ENCODE results near the gene LMO1. TPM values are rescaled to one million over a fixed set of nuclear protein-coding genes. Genes with fewer than 3 reads are reported as not detected.
A peak's percentile ranks its signal among the peaks of the same experiment; 100 is the strongest.

LMO1 gene
- total RNA-seq, 2 donors from 2014 or later = not detected

GRCh38 chr11:8261921-8262551, 1.6 kb downstream of the LMO1 start:
- DNase-seq (ENCODE audit: low spot score) = no peak
- H3K27me3 ChIP-seq = no peaks in the 10 kb centered on the region
- H3K4me1 ChIP-seq = peaks cover 0 to 18% of the 10 kb centered on the region in 2 donors
- peak overlapping the region; percentile 33 to 55 for H3K4me3 ChIP-seq
- H3K27ac ChIP-seq = no peak overlapping the region
- no peaks in the 10 kb centered on the region for H3K36me3 ChIP-seq
- no peaks in the 10 kb centered on the region for H3K9me3 ChIP-seq
- TF ChIP-seq CTCF (IDR thresholded peaks at IDR 0.05) = no peak

GRCh38 chr11:8261291-8261690, 2.4 kb downstream of the LMO1 start:
- Histone ChIP-seq H3K4me1 (peaks cover 0 to 18% of the 10 kb centered on the region in 2 donors), H3K4me3 (no peak overlapping the region), H3K27me3 (no peaks in the 10 kb centered on the region), H3K36me3 (no peaks in the 10 kb centered on the region), H3K9me3 (no peaks in the 10 kb centered on the region), H3K27ac (no peak overlapping the region)
- no peak for TF ChIP-seq CTCF (IDR thresholded peaks at IDR 0.05)
- no peak for DNase-seq (ENCODE audit: low spot score)

- H3K27ac ChIP-seq = no peak overlapping the region
- H3K27me3 ChIP-seq = no peaks in the 10 kb centered on the region
- no peaks in the 10 kb centered on the region for H3K9me3 ChIP-seq
- H3K4me3 ChIP-seq = no peak overlapping the region
- no peak for TF ChIP-seq CTCF (IDR thresholded peaks at IDR 0.05)
- H3K4me1 ChIP-seq = peaks cover 0 to 18% of the 10 kb centered on the region in 2 donors
- DNase-seq (ENCODE audit: low spot score) = no peak
- no peaks in the 10 kb centered on the region for H3K36me3 ChIP-seq
Measured at GRCh38 chr11:8260202-8260966, 3.3 kb downstream of the LMO1 start.

- Histone ChIP-seq H3K27ac (no peak overlapping the region), H3K4me3 (no peak overlapping the region)
- TF ChIP-seq CTCF (IDR thresholded peaks at IDR 0.05) = no peak
Measured at GRCh38 chr11:8259306-8259959, 4.2 kb downstream of the LMO1 start.

GRCh38 chr11:8258784-8259183, 4.9 kb downstream of the LMO1 start:
- H3K4me3 ChIP-seq = no peak overlapping the region

More at GRCh38 chr11:8259306-8259959, 4.2 kb downstream of the LMO1 start:
- no peaks in the 10 kb centered on the region for H3K9me3 ChIP-seq
- DNase-seq (ENCODE audit: low spot score) = no peak
- peaks cover 0 to 18% of the 10 kb centered on the region in 2 donors for H3K4me1 ChIP-seq
- H3K27me3 ChIP-seq = no peaks in the 10 kb centered on the region
- no peaks in the 10 kb centered on the region for H3K36me3 ChIP-seq

More at GRCh38 chr11:8258784-8259183, 4.9 kb downstream of the LMO1 start:
- Histone ChIP-seq H3K27ac (no peak overlapping the region), H3K27me3 (no peaks in the 10 kb centered on the region), H3K9me3 (no peaks in the 10 kb centered on the region), H3K4me1 (peaks cover 0 to 15% of the 10 kb centered on the region in 2 donors), H3K36me3 (no peaks in the 10 kb centered on the region)
- no peak for DNase-seq (ENCODE audit: low spot score)
- TF ChIP-seq CTCF (IDR thresholded peaks at IDR 0.05) = no peak
